Suppressor macrophage treated with lipopolysaccharide for 4 hours (primary cell): ENCODE results near the gene CTRB1.
A peak's percentile ranks its signal among the peaks of the same experiment; 100 is the strongest.
"Not testable (repeated sequence)": the region's sequence is repeated elsewhere in the genome, so short reads cannot be mapped to it uniquely, and the experiment has no call there.

ENCODE experiments used
- DNase-seq: peaks from one replicate; pipeline ENCODE4 v3.0.0-alpha.2; 2020

Gene CTRB1

DNA sequence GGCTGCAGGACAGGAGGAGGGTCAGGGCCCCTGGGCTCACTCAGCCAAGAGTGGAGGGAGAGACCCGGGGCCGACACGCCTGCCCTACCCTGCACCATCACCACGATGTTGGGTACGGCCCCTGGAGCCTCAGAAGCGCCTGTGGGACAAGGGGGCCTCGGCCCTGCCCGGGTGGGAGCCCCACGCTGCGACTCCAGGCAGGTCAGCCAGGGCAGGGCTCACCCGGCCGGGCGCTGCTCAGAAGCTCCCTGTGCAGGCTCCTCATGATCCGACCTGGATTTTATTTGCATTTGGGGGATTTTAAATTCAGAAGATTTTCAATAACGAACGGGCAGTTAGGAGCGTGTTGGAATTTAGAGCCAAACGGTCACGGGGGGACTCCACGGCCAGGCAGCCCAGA is 13.9 kb upstream of the CTRB1 start:
- DNase-seq = not testable (repeated sequence)

DNA sequence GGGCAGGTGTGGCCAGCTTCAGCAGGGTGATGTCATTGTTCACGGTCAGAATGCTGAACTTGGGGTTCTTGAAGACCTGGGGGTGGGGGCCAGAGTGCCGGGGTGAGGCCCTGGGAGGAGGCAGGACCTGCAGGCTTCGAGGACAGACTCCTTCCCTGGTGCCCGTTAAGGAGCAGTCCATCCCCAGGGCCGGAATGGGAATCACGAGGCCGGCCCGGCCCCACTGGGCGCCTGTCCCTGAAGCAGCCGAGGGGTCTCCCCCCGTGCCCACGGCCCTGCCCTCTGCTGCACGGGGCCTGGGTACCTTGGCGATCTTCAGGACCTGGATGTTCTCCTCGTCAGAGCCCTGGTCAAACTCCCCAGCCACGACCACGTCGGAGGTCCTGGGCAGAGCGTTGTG is 13.3 kb upstream of the CTRB1 start:
- not testable (repeated sequence) for DNase-seq

DNA sequence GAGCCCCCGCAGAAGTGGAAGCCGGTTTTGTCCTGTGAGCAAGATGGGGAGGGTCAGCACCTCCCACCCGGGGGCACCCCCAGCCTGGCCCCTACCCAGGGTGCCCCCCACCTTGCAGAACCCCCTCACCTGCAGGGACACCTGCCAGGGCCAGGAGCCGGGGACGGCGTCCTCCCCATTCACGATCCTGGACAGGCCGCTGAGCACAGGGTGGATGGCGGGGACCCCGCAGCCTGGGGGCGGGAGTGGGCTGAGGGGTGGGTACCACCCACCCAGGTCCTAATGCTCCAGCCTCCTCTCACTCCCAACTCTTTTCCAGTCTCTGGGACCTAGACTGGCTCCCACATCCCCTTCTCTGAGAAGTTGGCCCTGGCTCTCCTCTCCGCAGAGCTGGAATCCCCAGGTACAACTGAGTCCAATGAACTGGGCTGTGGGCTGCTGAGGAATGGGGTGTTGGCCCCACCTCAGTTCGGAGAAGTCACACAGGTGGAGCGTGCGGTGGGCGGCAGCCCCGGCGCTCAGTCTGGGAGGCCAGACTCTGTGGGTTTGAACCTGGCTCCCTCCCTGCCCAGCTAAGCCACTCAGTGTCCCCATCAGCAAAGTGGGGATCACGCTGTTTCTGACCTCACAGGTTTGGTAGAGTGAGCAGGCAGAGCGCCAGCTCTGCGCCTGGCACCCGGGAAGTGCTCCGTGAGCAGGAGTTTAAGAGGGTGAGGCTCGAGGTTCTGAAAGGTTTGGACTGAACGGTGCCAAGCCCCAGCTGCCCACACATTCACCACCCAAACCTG is 12.6 kb upstream of the CTRB1 start:
- DNase-seq = not testable (repeated sequence)

DNA sequence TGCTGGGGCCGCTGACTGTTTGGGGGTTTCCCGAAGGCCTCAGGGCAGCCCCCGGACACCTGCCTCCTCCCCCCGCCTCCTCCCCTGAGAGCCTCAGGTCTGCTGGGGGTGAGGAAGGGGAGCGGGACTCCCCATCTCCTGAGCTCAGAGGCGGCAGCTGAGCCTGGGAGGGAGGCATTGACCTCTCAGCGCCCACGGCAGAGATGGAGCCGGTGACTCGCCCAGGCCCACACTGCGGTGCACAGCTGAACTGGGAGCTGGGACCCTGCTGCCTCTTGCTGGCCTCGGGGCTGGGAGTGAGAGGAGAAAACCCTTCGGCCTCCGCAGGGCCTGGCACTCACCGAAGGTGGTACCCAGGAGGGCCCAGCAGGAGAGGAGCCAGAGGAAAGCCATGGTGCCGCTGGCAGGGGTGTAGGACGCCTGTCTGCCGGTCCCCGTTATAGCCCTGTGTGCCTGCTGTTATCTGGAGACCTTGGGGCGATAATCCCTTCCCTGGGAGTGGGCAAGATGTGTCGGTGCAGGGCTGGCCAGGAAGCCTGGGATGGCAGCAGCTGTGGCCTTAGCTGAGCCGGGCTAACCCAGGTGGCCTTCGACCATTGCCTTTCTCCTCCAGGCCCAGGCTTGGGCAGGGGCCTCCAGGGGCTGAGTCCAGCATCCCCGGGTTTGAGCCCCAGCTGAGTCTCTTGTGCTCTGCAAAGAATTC is 11.9 kb upstream of the CTRB1 start, which contains the start of gene CTRB2:
CTRB2 (minus strand) TSS at position 413 of the 703 bp plus-strand sequence; CDS start at position 393, 20 bp downstream.
- DNase-seq = no peak

DNA sequence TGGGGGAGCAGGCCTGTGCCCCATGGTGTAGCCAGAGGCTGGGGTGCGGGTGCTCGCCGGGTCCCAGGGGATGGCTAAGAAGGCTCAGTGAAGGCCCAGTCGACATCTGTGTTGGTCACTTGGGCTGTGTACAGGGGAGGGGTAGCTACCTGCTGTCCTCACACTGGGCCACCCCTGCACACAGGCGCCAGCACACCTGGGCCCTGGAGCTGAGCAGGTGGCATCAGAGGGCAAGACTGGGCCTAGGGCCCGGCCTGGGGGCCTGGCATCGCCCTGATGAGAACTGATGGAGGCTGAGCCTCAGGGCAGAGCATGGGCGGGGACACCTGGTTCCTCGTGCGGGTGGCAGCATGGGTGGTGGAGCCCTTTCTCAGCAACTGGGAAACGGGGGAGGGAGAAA is 11.0 kb upstream of the CTRB1 start:
- DNase-seq = no peak

DNA sequence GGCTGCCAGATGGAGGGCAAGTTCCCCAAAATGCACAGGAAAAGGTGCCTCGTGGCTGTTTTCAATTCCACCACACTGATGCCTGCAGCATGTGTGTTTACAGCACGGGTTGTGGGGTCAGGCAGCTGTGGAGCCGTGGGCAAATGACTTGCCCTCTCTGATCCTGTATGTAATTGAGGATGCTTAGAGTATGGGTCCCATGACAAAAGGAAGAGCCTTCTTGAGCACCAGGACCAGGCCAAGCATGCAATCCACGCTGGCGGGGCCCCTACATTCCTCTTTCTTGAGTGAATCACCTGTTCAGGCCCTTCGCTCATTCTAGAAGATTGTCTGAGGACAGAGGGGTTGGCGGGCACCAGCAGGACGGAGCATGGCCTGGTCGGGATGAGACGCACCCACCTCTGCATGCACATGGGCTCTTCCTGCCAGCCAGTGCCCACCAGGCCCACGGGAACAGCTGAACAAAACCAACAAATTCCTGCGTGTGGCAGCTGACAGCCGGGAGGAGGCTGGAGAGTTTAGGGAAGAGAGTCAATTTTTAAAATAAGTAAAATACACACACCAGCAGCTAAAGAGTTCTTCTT is 10.5 kb upstream of the CTRB1 start:
- no peak for DNase-seq

DNA sequence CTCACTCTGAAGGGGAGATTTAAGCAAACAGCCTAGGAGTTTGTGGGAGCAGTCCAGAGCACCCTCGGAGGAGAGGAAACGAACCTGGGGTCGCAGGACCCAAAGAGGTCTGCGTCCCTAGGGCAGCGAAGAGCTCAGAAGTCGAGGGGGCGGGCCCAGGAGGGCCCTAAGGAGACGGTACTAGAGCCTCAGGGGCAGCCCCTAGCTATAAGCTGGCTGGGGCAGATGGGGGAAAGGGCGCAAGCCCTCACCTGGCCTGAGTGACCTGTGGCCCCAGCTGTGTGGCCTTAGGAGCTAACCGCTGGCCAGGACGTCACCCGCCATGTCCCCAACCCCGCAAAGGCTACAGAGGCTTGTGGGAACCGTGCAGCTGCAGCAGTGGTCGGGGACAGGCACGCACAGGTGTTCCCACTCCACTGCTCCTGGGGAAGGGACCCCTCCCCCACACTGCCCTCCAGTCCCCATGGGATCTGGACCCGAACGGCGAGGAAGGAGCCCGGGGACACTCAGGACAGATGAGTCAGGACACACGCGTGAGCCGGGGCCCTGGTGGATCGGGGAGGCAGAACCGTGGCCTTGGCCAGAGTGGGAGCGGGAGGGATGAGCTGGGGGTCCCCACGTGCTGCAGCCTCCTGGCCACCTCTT is 9.8 kb upstream of the CTRB1 start:
- DNase-seq = no peak

DNA sequence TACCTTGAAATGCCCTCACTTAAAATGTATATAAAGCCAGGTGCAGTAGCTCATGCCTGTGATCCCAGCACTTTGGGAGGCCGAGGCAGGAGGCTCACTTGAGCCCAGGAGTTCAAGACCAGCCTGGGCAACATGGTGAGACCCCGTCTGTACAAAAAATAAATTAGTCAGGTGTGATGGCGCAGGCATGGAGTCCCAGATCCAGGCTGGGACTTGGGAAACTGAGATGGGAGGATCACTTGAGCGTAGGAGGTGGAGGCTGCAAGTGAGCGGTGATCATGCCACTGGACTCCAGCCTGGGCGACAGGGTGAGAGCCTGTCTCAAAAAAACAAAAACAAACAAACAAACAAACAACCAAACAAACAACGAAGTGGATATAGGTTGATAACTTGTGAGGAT is 9.3 kb upstream of the CTRB1 start:
- DNase-seq = not testable (repeated sequence)

DNA sequence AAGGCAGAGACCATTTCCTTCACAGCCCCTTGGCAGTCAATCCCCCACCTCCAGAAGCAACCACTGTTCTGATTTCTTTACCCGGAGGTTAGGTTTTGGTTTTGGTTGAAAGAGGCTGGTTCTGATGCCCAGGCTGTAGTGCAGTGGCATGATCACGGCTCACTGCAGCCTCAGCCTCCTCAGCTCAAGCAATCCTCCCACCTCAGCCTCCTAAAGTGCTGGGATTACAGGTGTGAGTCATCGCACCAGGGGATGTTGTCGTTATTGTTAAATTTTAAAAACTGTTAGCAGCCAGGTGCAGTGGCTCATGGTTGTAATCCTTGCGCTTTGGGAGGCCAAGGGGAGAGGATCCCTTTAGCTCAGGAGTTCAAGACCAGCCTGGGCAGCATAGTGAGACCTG is 8.8 kb upstream of the CTRB1 start:
- DNase-seq = no peak

DNA sequence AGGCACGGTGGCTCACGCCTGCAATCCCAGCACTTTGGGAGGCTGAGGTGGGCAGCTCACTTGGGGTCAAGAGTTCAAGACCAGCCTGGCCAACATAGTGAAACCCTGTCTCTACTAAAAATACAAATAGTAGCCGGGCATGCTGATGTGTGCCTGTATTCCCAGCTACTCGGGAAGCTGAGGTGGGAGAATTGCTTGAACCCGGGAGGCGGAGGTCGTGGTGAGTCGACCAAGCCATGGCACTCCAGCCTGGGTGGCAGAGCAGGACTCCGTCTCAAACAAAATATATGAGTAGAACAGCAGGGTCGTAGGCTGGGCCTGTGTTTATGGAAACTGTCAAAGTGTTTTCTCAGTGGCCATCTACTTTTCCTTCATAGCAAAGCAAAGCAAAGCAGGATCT is 7.5 kb upstream of the CTRB1 start:
- not testable (repeated sequence) for DNase-seq

DNA sequence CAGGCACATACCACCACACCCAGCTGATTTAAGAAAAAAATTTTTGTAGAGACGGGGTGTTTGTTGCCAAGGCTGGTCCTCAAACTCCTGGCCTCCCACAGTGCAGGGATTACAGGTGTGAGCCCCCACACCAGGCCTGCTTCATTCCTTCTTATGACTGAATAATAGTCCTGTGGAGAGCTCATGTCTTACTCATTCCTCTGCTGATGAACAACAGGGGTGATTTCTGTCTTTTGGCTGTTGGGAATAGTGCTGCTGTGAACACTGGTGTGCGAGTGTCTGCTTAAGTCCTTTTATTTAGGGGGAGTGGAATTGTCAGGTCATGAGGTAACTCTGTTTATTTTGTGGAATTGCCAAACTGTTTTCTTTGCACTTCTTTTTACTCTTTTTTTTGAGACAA is 2.7 kb upstream of the CTRB1 start:
- no peak for DNase-seq

DNA sequence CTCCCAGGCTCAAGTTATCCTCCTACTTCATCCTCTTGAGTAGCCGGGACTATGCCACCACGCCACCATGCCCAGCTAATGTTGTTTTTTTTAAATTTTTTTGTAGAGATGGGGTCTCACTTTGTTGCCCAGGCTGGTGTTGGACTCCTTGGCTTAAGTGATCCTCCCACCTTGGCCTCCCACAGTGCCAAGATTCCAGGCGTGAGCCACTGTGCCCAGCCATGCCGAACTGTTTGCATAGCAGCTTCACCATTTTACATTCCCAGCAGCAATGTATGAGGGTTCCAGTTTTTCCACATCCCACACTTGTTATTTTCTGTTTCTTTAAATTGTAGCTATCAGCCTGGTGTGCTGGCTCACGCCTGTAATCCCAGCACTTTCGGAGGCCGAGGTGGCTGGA is 2.2 kb upstream of the CTRB1 start:
- no peak for DNase-seq

DNA sequence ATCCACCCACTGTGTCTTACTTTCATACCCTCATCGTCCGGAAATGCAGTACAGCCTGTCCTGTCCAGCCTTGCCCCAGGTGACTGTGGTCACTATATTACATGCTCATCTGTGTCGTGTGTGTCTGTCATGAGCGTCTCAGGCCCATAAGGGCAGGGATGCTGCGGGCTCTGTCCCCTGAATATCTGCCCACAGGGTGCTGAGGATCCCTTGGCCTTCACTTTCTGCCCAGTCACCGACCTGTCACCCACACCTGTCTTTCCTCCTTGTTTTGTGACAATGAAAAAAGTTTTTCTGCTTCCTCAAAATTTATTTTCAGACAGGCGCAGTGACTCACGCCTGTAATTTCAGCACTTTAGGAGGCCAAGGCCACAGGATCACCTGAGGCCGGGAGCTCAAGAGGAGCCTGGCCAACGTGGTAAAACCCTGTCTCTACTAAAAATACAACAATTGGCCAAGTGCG is 1.4 kb upstream of the CTRB1 start:
- DNase-seq = no peak

DNA sequence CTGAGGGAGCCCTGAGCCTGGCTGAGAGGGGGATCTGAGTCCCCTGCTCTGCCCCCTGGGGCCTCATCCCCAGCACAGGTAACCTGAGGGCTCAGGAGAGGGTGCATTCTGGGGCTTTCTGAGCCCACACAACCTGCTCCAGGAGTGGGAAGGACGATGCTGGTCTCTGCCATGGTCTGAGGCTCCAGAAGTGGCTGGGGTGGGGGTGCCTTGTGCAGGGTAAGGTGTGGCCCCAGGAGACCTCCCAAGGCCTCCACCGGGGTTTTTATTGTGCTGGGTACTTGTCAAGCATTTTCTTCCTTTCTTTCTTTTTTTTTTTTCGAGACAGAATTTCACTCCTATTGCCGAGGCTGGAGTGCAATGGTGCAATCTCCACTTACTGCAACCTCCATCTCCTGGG is 300 bp downstream of the CTRB1 start:
- no peak for DNase-seq

DNA sequence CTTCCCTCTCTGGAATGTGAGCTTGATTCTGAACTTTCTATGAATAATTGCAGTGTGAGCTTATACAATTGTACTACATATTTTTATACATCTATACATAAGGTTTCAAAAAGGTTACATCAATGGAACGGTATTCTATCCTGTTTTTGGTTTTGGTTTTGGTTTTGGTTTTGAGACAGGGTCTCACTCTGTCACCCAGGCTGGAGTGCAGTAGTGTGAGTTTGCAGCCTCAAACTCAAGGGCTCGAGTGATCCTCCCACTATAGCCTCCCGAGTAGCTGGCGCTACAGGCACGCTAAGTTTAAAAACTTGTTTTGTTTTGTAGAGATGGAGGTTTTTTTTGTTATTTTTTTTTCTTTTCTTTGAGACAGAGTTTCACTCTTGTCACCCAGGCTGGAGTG is 1.1 kb downstream of the CTRB1 start:
- DNase-seq = peak; percentile 28

DNA sequence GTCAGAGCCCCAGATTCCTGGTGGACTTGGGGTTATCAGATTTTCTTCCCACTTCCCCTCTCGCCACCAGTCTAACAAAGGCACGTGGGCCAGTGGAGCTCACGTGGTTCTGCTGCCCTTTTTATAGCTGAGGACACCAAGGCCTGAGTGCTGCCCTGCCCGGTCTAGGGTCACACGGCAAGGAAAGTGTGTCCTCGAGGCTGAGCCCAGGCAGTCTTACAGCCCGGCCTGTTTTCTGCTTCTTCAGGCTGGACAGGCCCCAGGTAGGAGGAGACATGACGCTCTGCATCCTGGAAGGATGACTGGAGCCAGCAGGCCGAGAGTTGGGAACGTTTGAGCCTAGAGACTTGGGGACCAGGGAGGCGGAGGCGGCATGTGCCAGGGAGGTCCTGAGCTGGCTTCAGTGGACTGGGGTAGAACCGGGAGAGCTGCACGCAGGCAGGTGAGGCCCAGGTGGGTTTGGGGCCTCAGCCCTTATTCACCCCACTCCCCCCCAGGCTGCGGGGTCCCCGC is 3.5 kb downstream of the CTRB1 start:
- DNase-seq = peak; percentile 33

DNA sequence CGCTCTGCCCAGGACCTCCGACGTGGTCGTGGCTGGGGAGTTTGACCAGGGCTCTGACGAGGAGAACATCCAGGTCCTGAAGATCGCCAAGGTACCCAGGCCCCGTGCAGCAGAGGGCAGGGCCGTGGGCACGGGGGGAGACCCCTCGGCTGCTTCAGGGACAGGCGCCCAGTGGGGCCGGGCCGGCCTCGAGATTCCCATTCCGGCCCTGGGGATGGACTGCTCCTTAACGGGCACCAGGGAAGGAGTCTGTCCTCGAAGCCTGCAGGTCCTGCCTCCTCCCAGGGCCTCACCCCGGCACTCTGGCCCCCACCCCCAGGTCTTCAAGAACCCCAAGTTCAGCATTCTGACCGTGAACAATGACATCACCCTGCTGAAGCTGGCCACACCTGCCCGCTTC is 4.3 kb downstream of the CTRB1 start:
- DNase-seq = not testable (repeated sequence)

DNA sequence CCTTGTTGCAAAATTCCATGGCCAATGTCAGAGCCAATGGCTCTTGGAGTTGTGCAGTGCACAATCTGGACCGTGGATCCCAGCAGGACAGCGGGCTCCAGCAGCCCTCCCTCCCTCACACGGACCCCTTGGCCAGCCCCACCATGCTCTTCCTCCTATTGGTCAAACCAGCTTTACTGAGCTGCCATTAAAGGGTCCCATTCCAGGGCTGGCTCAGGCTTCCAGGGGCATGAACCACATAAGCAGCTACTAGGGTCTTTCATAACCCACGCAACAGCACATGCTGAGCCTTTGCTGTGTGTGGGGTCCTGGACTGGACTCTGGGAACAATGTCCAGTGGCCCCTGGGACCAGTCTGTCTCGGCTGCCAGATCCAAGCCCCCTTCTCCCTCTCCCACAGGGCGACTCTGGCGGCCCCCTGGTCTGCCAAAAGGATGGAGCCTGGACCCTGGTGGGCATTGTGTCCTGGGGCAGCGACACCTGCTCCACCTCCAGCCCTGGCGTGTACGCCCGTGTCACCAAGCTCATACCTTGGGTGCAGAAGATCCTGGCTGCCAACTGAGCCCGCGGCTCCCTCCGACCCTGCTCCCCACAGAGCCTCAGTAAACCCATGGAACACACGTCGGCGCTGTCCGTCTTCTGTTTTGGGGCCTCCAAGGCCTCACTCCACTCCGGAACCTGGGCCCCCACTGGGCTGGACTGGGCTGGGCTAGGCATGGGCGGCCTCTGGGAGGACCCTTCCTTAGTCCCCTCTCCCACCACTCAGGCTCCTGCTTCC is 5.7 kb downstream of the CTRB1 start:
- no peak for DNase-seq

DNA sequence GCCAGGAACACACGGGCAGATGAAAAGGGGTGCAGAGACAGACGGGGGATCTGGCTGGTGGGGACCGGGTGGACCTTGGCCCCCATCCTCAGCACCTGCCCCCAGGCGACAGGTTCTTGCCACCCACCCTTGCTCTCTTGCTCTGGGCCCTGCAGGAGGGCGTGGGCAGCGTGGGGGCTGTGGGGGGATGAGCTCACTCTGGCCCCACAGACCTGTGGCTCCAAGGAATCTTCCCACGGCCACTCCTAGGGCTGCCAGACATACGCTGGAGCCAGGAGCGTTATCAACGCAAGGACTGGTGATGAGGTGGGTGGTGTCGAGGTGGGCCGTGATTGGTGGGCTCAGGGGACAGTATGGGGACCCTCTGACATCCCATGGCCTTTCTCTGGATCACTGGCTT is 6.3 kb downstream of the CTRB1 start:
- no peak for DNase-seq

DNA sequence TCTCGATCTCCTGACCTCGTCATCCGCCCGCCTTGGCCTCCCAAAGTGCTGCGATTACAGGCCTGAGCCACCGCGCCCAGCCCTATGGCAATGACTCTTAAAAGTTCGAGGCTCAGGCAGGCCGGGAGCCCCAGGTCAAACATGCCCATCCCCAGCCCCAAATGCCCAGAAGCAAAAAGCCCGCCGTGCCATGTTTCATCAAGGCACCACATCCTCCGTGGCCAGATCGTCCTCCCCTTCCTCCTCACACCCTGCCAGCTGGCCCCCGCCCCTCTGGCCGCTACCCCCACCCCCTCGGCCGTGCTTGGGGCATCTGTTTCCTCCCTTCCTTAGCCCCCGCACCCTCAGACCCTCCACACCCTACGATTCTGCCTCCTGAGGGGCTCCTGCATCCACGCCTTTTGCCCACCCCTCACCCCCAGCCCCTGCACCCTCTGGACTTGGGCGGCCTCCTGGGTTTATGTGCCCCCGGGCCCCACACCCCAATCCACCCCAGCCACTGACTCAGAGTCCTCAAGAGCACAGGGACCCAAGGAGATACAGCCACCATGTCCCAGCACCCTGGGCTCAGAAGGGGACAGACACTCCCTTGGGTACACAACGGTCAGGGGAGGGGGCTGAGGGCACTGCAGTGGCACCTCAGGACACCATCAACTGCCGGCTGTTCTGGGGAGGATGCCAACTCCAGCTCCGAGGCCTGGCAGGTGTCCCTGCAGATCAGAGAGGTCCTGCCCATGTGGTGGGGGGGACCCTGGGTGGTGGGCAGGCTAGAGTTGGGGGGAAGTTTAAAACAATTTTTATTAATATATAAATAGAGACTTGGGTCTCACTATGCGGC is 7.1 kb downstream of the CTRB1 start:
- DNase-seq = no peak
